H1 (cell line): ENCODE results near the gene CASZ1. TPM values are rescaled to one million over a fixed set of nuclear protein-coding genes. Genes with fewer than 3 reads are reported as not detected.

Experiments used
- ATF2 ChIP-seq: IDR thresholded peaks from 2 replicates; pipeline ENCODE4 v1.6.1; 2012; ENCODE audit warnings: low read length, inconsistent platforms
- EGR1 ChIP-seq: IDR thresholded peaks from 2 replicates; pipeline ENCODE4 v1.6.1; 2011; ENCODE audit warnings: low read depth, low read length, borderline replicate concordance
- EP300 ChIP-seq, 2 experiments: IDR thresholded peaks; 1 replicate in 1 of 2; 2 replicates in 1 of 2; pipeline ENCODE4 v1.6.1; 2011 to 2012; ENCODE audit warnings: low read depth in 2 of 2, low read length in 2 of 2, mild to moderate bottlenecking in 2 of 2, borderline replicate concordance in 1 of 2, inconsistent platforms in 1 of 2, moderate library complexity in 1 of 2
- EZH2 ChIP-seq: fragments of 200-600 bp; sonication (generic); IDR thresholded peaks from 2 replicates; pipeline ENCODE4 v1.7.1; 2012; ENCODE audit warnings: low read depth, mild to moderate bottlenecking, moderate library complexity, low read length, inconsistent platforms; ENCODE audit not compliant: severe bottlenecking
- HDAC6 ChIP-seq: IDR thresholded peaks from one replicate; pipeline ENCODE4 v1.7.1; 2012; ENCODE audit warnings: low read depth, mild to moderate bottlenecking, inconsistent platforms, low read length, moderate library complexity
- NRF1 ChIP-seq: IDR thresholded peaks from 2 replicates; pipeline ENCODE4 v1.6.1; 2011; ENCODE audit warnings: mild to moderate bottlenecking, low read depth, low read length, improper control_type of control experiment
- PHF8 ChIP-seq: fragments of 200-600 bp; sonication (generic); conservative IDR thresholded peaks from 2 replicates; pipeline ENCODE4 v1.7.1; 2012; ENCODE audit warnings: low read depth, mild to moderate bottlenecking, inconsistent platforms, low read length, moderate library complexity
- POLR2AphosphoS5 ChIP-seq: IDR thresholded peaks from 2 replicates; pipeline ENCODE4 v1.6.1; 2011; ENCODE audit warnings: low read depth, low read length
- SIN3A ChIP-seq, 2 experiments: IDR thresholded peaks in 1 of 2; conservative IDR thresholded peaks in 1 of 2; 2 replicates each; pipeline ENCODE4 v1.6.1; 2011 to 2012; ENCODE audit warnings: low read length in 2 of 2, improper control_type of control experiment in 1 of 2, low read depth in 1 of 2, mild to moderate bottlenecking in 1 of 2
- SUZ12 ChIP-seq: fragments of 200-600 bp; sonication (generic); IDR thresholded peaks from 2 replicates; pipeline ENCODE4 v1.6.1; 2012; ENCODE audit warnings: mild to moderate bottlenecking, inconsistent platforms, low read length, moderate library complexity, mixed read lengths
- polyA plus RNA-seq, 7 experiments: library from polyadenylated mRNA; depleted of rRNA in 3 of 7; stranded (reverse) in 5 of 7; unstranded in 2 of 7; fragments of >200 nt in 5 of 7; fragments of 200-250 nt in 2 of 7; gene quantifications; 1 replicate in 5 of 7; 2 replicates in 1 of 7; 4 replicates in 1 of 7; pipeline versions ENCODE4 v1.2.1 to v1.2.3, GENCODE V29; 2011 to 2013; ENCODE audit warnings: missing spikeins in 2 of 7, mixed read lengths in 2 of 7
- total RNA-seq: library from RNA; stranded (reverse); fragmentation: NEBNext Ultra II Directional; extraction: Animal tissue kit (Norgen Biotek cat#: 25700); gene quantifications from 2 replicates; pipeline ENCODE4 v1.2.1, GENCODE V29; 2021

The CASZ1 gene
- total and polyA plus RNA-seq, 2 of the 8 experiments (the other 6 are each of a cell fraction or from before 2014, with no cell fraction given) = 4.4 to 7.7 TPM

DNA sequence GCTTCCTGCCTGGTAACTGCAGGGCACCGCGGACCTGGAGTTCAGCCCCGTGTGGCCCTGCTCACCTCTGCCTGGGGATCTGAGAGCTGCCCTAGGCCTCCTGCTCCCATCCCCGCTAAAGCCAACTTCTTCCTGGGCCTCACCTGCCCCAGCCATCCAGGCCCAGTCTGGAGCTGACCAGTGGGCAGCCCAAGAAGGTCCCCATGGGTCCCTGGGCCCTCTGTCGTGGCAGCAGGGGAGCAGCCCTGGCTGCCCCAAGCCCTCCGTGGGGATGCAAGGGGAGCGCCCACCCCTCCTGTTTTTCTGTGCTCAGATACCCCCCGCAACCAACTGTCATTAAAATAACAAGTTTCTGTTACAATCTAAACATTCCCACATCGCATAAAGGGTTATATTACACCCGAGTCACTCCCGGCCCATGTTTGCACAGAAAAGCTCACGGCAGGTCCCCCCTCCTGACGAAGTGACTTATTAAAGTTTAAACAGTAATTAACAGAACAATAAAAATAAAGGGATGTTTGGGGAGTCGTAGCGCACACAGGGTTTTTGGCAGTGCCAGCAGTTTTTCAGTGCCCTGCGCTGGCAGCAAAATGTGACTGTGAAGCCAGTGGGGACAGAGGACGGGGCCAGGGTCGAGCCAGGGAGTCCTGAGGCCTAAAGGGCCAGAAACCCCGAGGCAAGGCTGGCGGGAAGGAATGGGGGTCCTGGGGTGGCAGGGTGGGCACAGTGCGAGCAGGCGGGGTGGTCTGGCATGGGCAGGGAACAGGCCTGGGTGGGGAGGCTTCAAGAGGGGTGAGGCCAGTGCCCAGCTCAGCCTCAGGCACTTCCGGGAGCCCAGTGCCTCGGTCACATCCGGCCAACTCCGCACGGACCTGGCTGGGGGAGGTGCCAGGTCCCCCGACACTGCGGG is 121.5 kb downstream of the CASZ1 start (continued):
- TF ChIP-seq EZH2 = no peak
- no peak for TF ChIP-seq EP300 (IDR thresholded peaks at IDR 0.05; ENCODE audit: borderline replicate concordance in 1 of 2, low read depth in 2 of 2, low read length in 2 of 2)
- no peak for TF ChIP-seq HDAC6
- no peak for TF ChIP-seq EGR1
- TF ChIP-seq NRF1 = no peak
- TF ChIP-seq PHF8 = no peak
- no peak for TF ChIP-seq ATF2
- TF ChIP-seq SUZ12 = no peak
- TF ChIP-seq SIN3A (conservative IDR thresholded peaks at IDR 0.05 in 1 of 2, IDR thresholded peaks at IDR 0.05 in 1 of 2; ENCODE audit: low read depth in 1 of 2, low read length in 2 of 2) = no peak
- no peak for TF ChIP-seq POLR2AphosphoS5
